ENCODE data around the gene CAPN12.

Gene CAPN12

GRCh38 chr19:38697197-38697596 is 47.1 kb downstream of the CAPN12 start:
- Mint-ChIP-seq H3K27ac (ENCODE audit: low read depth) (no peak overlapping the region), H3K36me3 (ENCODE audit: insufficient read depth) (peaks cover 18% of the 10 kb centered on the region), H3K4me3 (no peak overlapping the region), H3K9me3 (no peaks in the 10 kb centered on the region), H3K4me1 (peaks cover 72% of the 10 kb centered on the region), H3K27me3 (no peaks in the 10 kb centered on the region)
- DNase-seq (ENCODE audit: low spot score in 2 of 2), result no peak
- ATAC-seq (replicated peaks; ENCODE audit: extremely low read depth, poor library complexity, severe bottlenecking), result no peak

GRCh38 chr19:38696729-38697055 is 47.6 kb downstream of the CAPN12 start:
- Mint-ChIP-seq H3K4me1 (peaks cover 77% of the 10 kb centered on the region), H3K27me3 (no peaks in the 10 kb centered on the region), H3K9me3 (no peaks in the 10 kb centered on the region), H3K27ac (ENCODE audit: low read depth) (peak overlapping the region; percentile 75), H3K36me3 (ENCODE audit: insufficient read depth) (peaks cover 18% of the 10 kb centered on the region), H3K4me3 (no peak overlapping the region)
- no peak for DNase-seq (ENCODE audit: low spot score in 2 of 2)
- ATAC-seq (replicated peaks; ENCODE audit: extremely low read depth, poor library complexity, severe bottlenecking), result no peak

- peak overlapping the region; percentile 69 for H3K4me3 Mint-ChIP-seq
Measured at GRCh38 chr19:38695832-38696728, 48.2 kb downstream of the CAPN12 start.

GRCh38 chr19:38695317-38695683 is 49.0 kb downstream of the CAPN12 start:
- Mint-ChIP-seq H3K27ac (ENCODE audit: low read depth) (peak overlapping the region; percentile 76), H3K4me1 (peaks cover 78% of the 10 kb centered on the region)

More at GRCh38 chr19:38695832-38696728, 48.2 kb downstream of the CAPN12 start:
- no peak for DNase-seq (ENCODE audit: low spot score in 2 of 2)
- peaks cover 78% of the 10 kb centered on the region for H3K4me1 Mint-ChIP-seq
- no peaks in the 10 kb centered on the region for H3K9me3 Mint-ChIP-seq
- no peaks in the 10 kb centered on the region for H3K27me3 Mint-ChIP-seq
- H3K27ac Mint-ChIP-seq (ENCODE audit: low read depth), result peak overlapping the region; percentile 76
- peaks cover 17% of the 10 kb centered on the region for H3K36me3 Mint-ChIP-seq (ENCODE audit: insufficient read depth)
- ATAC-seq (replicated peaks; ENCODE audit: extremely low read depth, poor library complexity, severe bottlenecking), result no peak

GRCh38 chr19:38693380-38694223 is 50.7 kb downstream of the CAPN12 start:
- Mint-ChIP-seq H3K9me3 (no peaks in the 10 kb centered on the region), H3K27ac (ENCODE audit: low read depth) (peak overlapping the region; percentile 76), H3K27me3 (no peaks in the 10 kb centered on the region), H3K4me3 (peak overlapping the region; percentile 69), H3K36me3 (ENCODE audit: insufficient read depth) (peaks cover 7% of the 10 kb centered on the region), H3K4me1 (peaks cover 73% of the 10 kb centered on the region)
- peak; percentile 93 for ATAC-seq (replicated peaks; ENCODE audit: extremely low read depth, poor library complexity, severe bottlenecking)
- peak; percentile 25 to 46 for DNase-seq (ENCODE audit: low spot score in 2 of 2)

More at GRCh38 chr19:38695317-38695683, 49.0 kb downstream of the CAPN12 start:
- peaks cover 10% of the 10 kb centered on the region for H3K36me3 Mint-ChIP-seq (ENCODE audit: insufficient read depth)
- DNase-seq (ENCODE audit: low spot score in 2 of 2), result no peak
- ATAC-seq (replicated peaks; ENCODE audit: extremely low read depth, poor library complexity, severe bottlenecking), result no peak
- H3K27me3 Mint-ChIP-seq, result no peaks in the 10 kb centered on the region
- H3K9me3 Mint-ChIP-seq, result no peaks in the 10 kb centered on the region
- H3K4me3 Mint-ChIP-seq, result peak overlapping the region; percentile 69

- Mint-ChIP-seq H3K27me3 (no peaks in the 10 kb centered on the region), H3K36me3 (ENCODE audit: insufficient read depth) (peaks cover 9% of the 10 kb centered on the region), H3K4me3 (peak overlapping the region; percentile 69), H3K4me1 (peaks cover 67% of the 10 kb centered on the region), H3K9me3 (no peaks in the 10 kb centered on the region), H3K27ac (ENCODE audit: low read depth) (peak overlapping the region; percentile 76)
- ATAC-seq (replicated peaks; ENCODE audit: extremely low read depth, poor library complexity, severe bottlenecking) (no peak), DNase-seq (ENCODE audit: low spot score in 2 of 2) (no peak)
Measured at GRCh38 chr19:38692458-38693379, 51.6 kb downstream of the CAPN12 start.

- Mint-ChIP-seq H3K9me3 (no peaks in the 10 kb centered on the region), H3K4me3 (peak overlapping the region; percentile 31), H3K36me3 (ENCODE audit: insufficient read depth) (peaks cover 9% of the 10 kb centered on the region), H3K4me1 (peaks cover 69% of the 10 kb centered on the region), H3K27me3 (no peaks in the 10 kb centered on the region), H3K27ac (ENCODE audit: low read depth) (peak overlapping the region; percentile 76)
- no peak for ATAC-seq (replicated peaks; ENCODE audit: extremely low read depth, poor library complexity, severe bottlenecking)
- no peak for DNase-seq (ENCODE audit: low spot score in 2 of 2)
Measured at GRCh38 chr19:38691938-38692457, 52.3 kb downstream of the CAPN12 start.

GRCh38 chr19:38690832-38691231 is 53.4 kb downstream of the CAPN12 start:
- no peaks in the 10 kb centered on the region for H3K9me3 Mint-ChIP-seq
- no peak overlapping the region for H3K27ac Mint-ChIP-seq (ENCODE audit: low read depth)
- H3K36me3 Mint-ChIP-seq (ENCODE audit: insufficient read depth), result peaks cover 12% of the 10 kb centered on the region
- H3K4me3 Mint-ChIP-seq, result no peak overlapping the region
- no peaks in the 10 kb centered on the region for H3K27me3 Mint-ChIP-seq
- DNase-seq (ENCODE audit: low spot score in 2 of 2) (no peak), ATAC-seq (replicated peaks; ENCODE audit: extremely low read depth, poor library complexity, severe bottlenecking) (no peak)
- peaks cover 69% of the 10 kb centered on the region for H3K4me1 Mint-ChIP-seq

GRCh38 chr19:38690146-38690545 is 54.1 kb downstream of the CAPN12 start:
- Mint-ChIP-seq H3K27ac (ENCODE audit: low read depth) (peak overlapping the region; percentile 53), H3K4me3 (no peak overlapping the region)
- DNase-seq (ENCODE audit: low spot score in 2 of 2), result no peak

GRCh38 chr19:38687837-38688378 is 56.4 kb downstream of the CAPN12 start:
- ATAC-seq (replicated peaks; ENCODE audit: extremely low read depth, poor library complexity, severe bottlenecking) (no peak), DNase-seq (ENCODE audit: low spot score in 2 of 2) (no peak)
- H3K4me3 Mint-ChIP-seq, result no peak overlapping the region
- H3K27ac Mint-ChIP-seq (ENCODE audit: low read depth), result peak overlapping the region; percentile 97
- no peaks in the 10 kb centered on the region for H3K9me3 Mint-ChIP-seq
- no peaks in the 10 kb centered on the region for H3K27me3 Mint-ChIP-seq
- peaks cover 14% of the 10 kb centered on the region for H3K36me3 Mint-ChIP-seq (ENCODE audit: insufficient read depth)
- H3K4me1 Mint-ChIP-seq, result peaks cover 65% of the 10 kb centered on the region

More at GRCh38 chr19:38690146-38690545, 54.1 kb downstream of the CAPN12 start:
- ATAC-seq (replicated peaks; ENCODE audit: extremely low read depth, poor library complexity, severe bottlenecking), result no peak
- H3K27me3 Mint-ChIP-seq, result no peaks in the 10 kb centered on the region
- H3K9me3 Mint-ChIP-seq, result no peaks in the 10 kb centered on the region
- peaks cover 67% of the 10 kb centered on the region for H3K4me1 Mint-ChIP-seq
- peaks cover 12% of the 10 kb centered on the region for H3K36me3 Mint-ChIP-seq (ENCODE audit: insufficient read depth)

GRCh38 chr19:38686530-38686888 is 57.8 kb downstream of the CAPN12 start:
- Mint-ChIP-seq H3K36me3 (ENCODE audit: insufficient read depth) (peaks cover 16% of the 10 kb centered on the region), H3K9me3 (no peaks in the 10 kb centered on the region), H3K4me3 (peak overlapping the region; percentile 40), H3K4me1 (peaks cover 62% of the 10 kb centered on the region), H3K27me3 (no peaks in the 10 kb centered on the region), H3K27ac (ENCODE audit: low read depth) (peak overlapping the region; percentile 97)
- peak in 1 of 2 donors; percentile 28 for DNase-seq (ENCODE audit: low spot score in 2 of 2)
- peak; percentile 42 for ATAC-seq (replicated peaks; ENCODE audit: extremely low read depth, poor library complexity, severe bottlenecking)

Data from central memory CD8-positive, alpha-beta T cell (primary cell).